Thymus (tissue), 11 donors: ENCODE measurements around the gene CD2. TPM values are rescaled to one million over a fixed set of nuclear protein-coding genes. Genes with fewer than 3 reads are reported as not detected.

Source experiments
- DNase-seq, 9 donors: peaks; one replicate each; pipeline ENCODE4 v3.0.0-alpha.2; 2013; ENCODE audit warnings: low spot score in 9 of 9, low read depth in 6 of 9, missing footprints in 1 of 9
- H3K27ac ChIP-seq, 2 donors: one replicate each; pipeline ENCODE4 v1.5.1; 2013; ENCODE audit warnings: control low read depth in 1 of 2, low read depth in 1 of 2, low read length in 1 of 2, mild to moderate bottlenecking in 1 of 2, moderate library complexity in 1 of 2
- H3K27me3 ChIP-seq, 2 donors: one replicate each; pipeline ENCODE4 v1.5.1; 2013; ENCODE audit warnings: low read length in 1 of 2; ENCODE audit not compliant: control insufficient read depth in 2 of 2, insufficient read depth in 1 of 2
- H3K36me3 ChIP-seq, 2 donors: one replicate each; pipeline ENCODE4 v1.5.1; 2013; ENCODE audit warnings: low read length in 1 of 2, mild to moderate bottlenecking in 1 of 2, moderate library complexity in 1 of 2; ENCODE audit not compliant: control insufficient read depth in 2 of 2, insufficient read depth in 2 of 2
- H3K4me1 ChIP-seq, 2 donors: one replicate each; pipeline ENCODE4 v1.5.1; 2013; ENCODE audit warnings: low read length in 2 of 2; ENCODE audit not compliant: control insufficient read depth in 2 of 2, insufficient read depth in 2 of 2
- H3K4me3 ChIP-seq, 2 donors: one replicate each; pipeline ENCODE4 v1.5.1; 2013; ENCODE audit warnings: low read length in 2 of 2, control low read depth in 1 of 2, mild to moderate bottlenecking in 1 of 2
- H3K9me3 ChIP-seq, 2 donors: one replicate each; pipeline ENCODE4 v1.5.1; 2013; ENCODE audit warnings: low read length in 1 of 2, mild to moderate bottlenecking in 1 of 2; ENCODE audit not compliant: control insufficient read depth in 2 of 2, insufficient read depth in 1 of 2
- WGBS: extraction: QIAGEN DNeasy Blood & Tissue Kit; methylation state at CpG from one replicate; pipeline ENCODE4 v1.1.7; 2013; 5-methylcytosine and 5-hydroxymethylcytosine counted together
- polyA plus RNA-seq: library from polyadenylated mRNA; stranded (reverse); fragments of 200-250 nt; gene quantifications from one replicate; pipeline ENCODE4 v1.2.3, GENCODE V29; 2013
- total RNA-seq: library from RNA; stranded (reverse); fragments of 120-200 nt; gene quantifications from one replicate; pipeline ENCODE4 v1.2.4, GENCODE V29; 2013
- donor health status: healthy.

The CD2 gene
- total and polyA plus RNA-seq, 2 donors: 171 to 244 TPM

GRCh38 chr1:116724765-116725375 is 29.4 kb upstream of the CD2 start:
- Histone ChIP-seq H3K27ac (no peak overlapping the region), H3K9me3 (no peaks in the 10 kb centered on the region), H3K4me3 (no peak overlapping the region), H3K4me1 (peaks cover 11 to 21% of the 10 kb centered on the region in 2 donors), H3K36me3 (no peaks in the 10 kb centered on the region), H3K27me3 (no peaks in the 10 kb centered on the region)
- 53% methylated on average over 7 of the region's 7 CpGs for WGBS
- DNase-seq: peak in 4 of 9 donors; percentile 57 to 84 (median 73)

- no peak overlapping the region for H3K4me3 ChIP-seq
- WGBS: 90% methylated on average over 3 of the region's 3 CpGs
- H3K36me3 ChIP-seq: no peaks in the 10 kb centered on the region
- no peaks in the 10 kb centered on the region for H3K27me3 ChIP-seq
- no peaks in the 10 kb centered on the region for H3K9me3 ChIP-seq
- peaks cover 11 to 21% of the 10 kb centered on the region in 2 donors for H3K4me1 ChIP-seq
- DNase-seq: no peak
- no peak overlapping the region for H3K27ac ChIP-seq
Measured at GRCh38 chr1:116725798-116726197, 28.4 kb upstream of the CD2 start.

DNA sequence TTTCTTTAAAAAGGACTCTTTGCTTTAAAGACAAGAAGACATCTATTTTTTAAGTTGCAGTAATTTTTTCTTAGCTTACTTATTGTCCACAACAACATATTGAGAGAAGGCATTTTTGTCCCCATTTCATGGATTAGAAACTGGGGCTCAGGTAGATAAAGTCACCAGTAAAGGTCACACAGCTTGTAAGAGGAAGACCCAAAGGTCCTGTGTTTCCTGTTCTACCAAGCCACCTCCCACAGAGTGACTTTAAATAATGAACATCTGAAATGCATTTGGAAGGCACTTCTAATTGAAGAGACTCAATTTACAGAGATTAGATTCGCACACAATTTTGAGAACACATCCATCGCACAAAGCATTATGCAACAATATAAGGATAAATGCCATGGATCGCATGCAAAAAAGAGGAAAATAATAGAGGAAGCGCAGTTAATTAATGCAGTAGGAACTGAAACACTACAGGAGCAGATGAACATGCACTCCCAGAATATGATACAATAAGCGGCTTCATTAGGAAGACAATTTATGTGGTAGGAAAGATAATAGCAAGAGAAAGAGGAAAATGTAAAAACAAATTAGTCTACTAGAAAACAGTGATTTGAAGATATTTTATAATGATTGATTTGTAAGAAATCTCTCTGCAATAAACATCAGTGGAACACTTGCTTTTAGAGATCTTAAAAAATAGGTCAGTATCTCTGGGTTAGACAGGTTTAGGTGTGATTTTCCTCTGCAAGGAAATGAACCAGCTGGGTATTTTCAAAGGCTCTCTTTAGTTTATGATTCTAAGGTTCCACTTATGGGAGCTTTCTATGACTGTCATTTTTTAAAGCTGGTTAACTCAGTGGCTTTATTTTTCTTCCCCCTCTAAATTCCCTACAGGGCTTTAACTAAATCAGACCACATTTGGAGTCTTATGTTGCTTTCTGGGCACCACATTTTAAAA is 27.1 kb upstream of the CD2 start:
- Histone ChIP-seq H3K4me3 (no peak overlapping the region), H3K9me3 (no peaks in the 10 kb centered on the region), H3K27ac (peak overlapping the region in 1 of 2 donors; percentile 53), H3K27me3 (no peaks in the 10 kb centered on the region), H3K4me1 (peaks cover 11 to 21% of the 10 kb centered on the region in 2 donors), H3K36me3 (no peaks in the 10 kb centered on the region)
- peak in 2 of 9 donors; percentile 12 to 53 for DNase-seq
- WGBS: 94% methylated on average over 5 of the region's 5 CpGs

- DNase-seq: no peak
- H3K9me3 ChIP-seq: no peaks in the 10 kb centered on the region
- H3K4me3 ChIP-seq: no peak overlapping the region
- H3K4me1 ChIP-seq: peaks cover 11 to 32% of the 10 kb centered on the region in 2 donors
- H3K36me3 ChIP-seq: no peaks in the 10 kb centered on the region
- H3K27ac ChIP-seq: no peak overlapping the region
- no peaks in the 10 kb centered on the region for H3K27me3 ChIP-seq
Measured at GRCh38 chr1:116731439-116731838, 22.8 kb upstream of the CD2 start.

- Histone ChIP-seq H3K27me3 (no peaks in the 10 kb centered on the region), H3K9me3 (no peaks in the 10 kb centered on the region), H3K4me3 (no peak overlapping the region), H3K36me3 (no peaks in the 10 kb centered on the region), H3K27ac (no peak overlapping the region), H3K4me1 (peaks cover 6 to 36% of the 10 kb centered on the region in 2 donors)
- WGBS: 98% methylated on average over 6 of the region's 6 CpGs
- DNase-seq: no peak
Measured at GRCh38 chr1:116732726-116733125, 21.5 kb upstream of the CD2 start.

GRCh38 chr1:116733476-116734365 is 20.5 kb upstream of the CD2 start:
- H3K4me3 ChIP-seq: no peak overlapping the region
- H3K36me3 ChIP-seq: no peaks in the 10 kb centered on the region
- DNase-seq: no peak
- H3K9me3 ChIP-seq: no peaks in the 10 kb centered on the region
- no peaks in the 10 kb centered on the region for H3K27me3 ChIP-seq
- WGBS: 96% methylated on average over 5 of the region's 5 CpGs
- peaks cover 8 to 40% of the 10 kb centered on the region in 2 donors for H3K4me1 ChIP-seq
- H3K27ac ChIP-seq: peak overlapping the region; percentile 18 to 54

GRCh38 chr1:116735246-116735645 is 19.0 kb upstream of the CD2 start:
- Histone ChIP-seq H3K4me3 (no peak overlapping the region), H3K9me3 (no peaks in the 10 kb centered on the region), H3K27ac (no peak overlapping the region), H3K4me1 (peaks cover 19 to 50% of the 10 kb centered on the region in 2 donors), H3K27me3 (no peaks in the 10 kb centered on the region), H3K36me3 (no peaks in the 10 kb centered on the region)
- no peak for DNase-seq
- WGBS: 87% methylated on average over 8 of the region's 8 CpGs

- Histone ChIP-seq H3K36me3 (no peaks in the 10 kb centered on the region), H3K27ac (peak overlapping the region; percentile 90 to 92), H3K27me3 (no peaks in the 10 kb centered on the region), H3K4me3 (no peak overlapping the region), H3K4me1 (peaks cover 23 to 58% of the 10 kb centered on the region in 2 donors), H3K9me3 (peaks cover 3 to 16% of the 10 kb centered on the region in 2 donors)
- 56% methylated on average over 8 of the region's 8 CpGs for WGBS
- DNase-seq: peak in 8 of 9 donors; percentile 68 to 92 (median 80)
Measured at GRCh38 chr1:116737020-116737854, 17.0 kb upstream of the CD2 start.
